Posterior cingulate gyrus (tissue), 11 donors: ENCODE measurements around the gene NLN.
"Not testable (repeated sequence)": the region's sequence is repeated elsewhere in the genome, so short reads cannot be mapped to it uniquely, and the experiment has no call there.

Experiments
- DNase-seq, 10 donors: peaks; one replicate each; pipeline versions ENCODE4 v3.0.0 to v3.0.0-alpha.2; 2020 to 2021; ENCODE audit warnings: mixed read lengths in 3 of 10
- intact Hi-C: fragments of 100-400 bp; cut with DNase I; formaldehyde crosslinking; loops from one replicate; pipeline ENCODE4 v1.15.1; 2023

The NLN gene

GRCh38 chr5:65802820-65803219, 80.8 kb downstream of the NLN start:
- intact Hi-C loops, result no loop called here
- DNase-seq, result no peak

GRCh38 chr5:65803699-65804391, 81.8 kb downstream of the NLN start:
- intact Hi-C loops, result no loop called here
- DNase-seq, result no peak

- no peak for DNase-seq
- intact Hi-C loops, result no loop called here
These were observed 83.1 kb downstream of the NLN start for GRCh38 chr5:65805089-65805488.

GRCh38 chr5:65807494-65807893, 85.5 kb downstream of the NLN start:
- DNase-seq, intact Hi-C loops: not testable (repeated sequence)

- DNase-seq, result no peak
- intact Hi-C loops, result no loop called here
These were observed 86.3 kb downstream of the NLN start for GRCh38 chr5:65808251-65808741.

GRCh38 chr5:65808818-65809217, 86.8 kb downstream of the NLN start:
- intact Hi-C loops, result no loop called here
- DNase-seq, result no peak

- DNase-seq, result peak; percentile 41 to 95 (median 66)
- intact Hi-C loops, result no loop called here
These were observed 88.0 kb downstream of the NLN start for GRCh38 chr5:65809817-65810531.

- no peak for DNase-seq
- intact Hi-C loops, result no loop called here
These were observed 89.0 kb downstream of the NLN start for GRCh38 chr5:65811004-65811403.

- no peak for DNase-seq
- intact Hi-C loops, result no loop called here
These were observed 89.9 kb downstream of the NLN start for GRCh38 chr5:65811885-65812284.

- intact Hi-C loops, result no loop called here
- DNase-seq, result no peak
These were observed 90.6 kb downstream of the NLN start for GRCh38 chr5:65812648-65813047.

- intact Hi-C loops, result no loop called here
These were observed 91.2 kb downstream of the NLN start for GRCh38 chr5:65813174-65813573.

GRCh38 chr5:65815161-65815560, 93.2 kb downstream of the NLN start:
- no peak for DNase-seq
- intact Hi-C loops, result loop anchor here (5.0 kb wide), 1 partner anchor 112 kb away; the partner anchor contains the start of gene ERBIN

More at GRCh38 chr5:65813174-65813573, 91.2 kb downstream of the NLN start:
- no peak for DNase-seq

GRCh38 chr5:65816729-65817128, 94.7 kb downstream of the NLN start:
- no peak for DNase-seq
- intact Hi-C loops, result loop anchor here (5.0 kb wide), 1 partner anchor 111 kb away; the partner anchor contains the start of gene ERBIN

- DNase-seq, result no peak
- intact Hi-C loops, result loop anchor here (5.0 kb wide), 1 partner anchor 109 kb away; the partner anchor contains the start of gene ERBIN
These were observed 95.9 kb downstream of the NLN start for GRCh38 chr5:65817931-65818330.

GRCh38 chr5:65818592-65818991, 96.6 kb downstream of the NLN start:
- intact Hi-C loops, result loop anchor here (5.0 kb wide), 1 partner anchor 109 kb away; the partner anchor contains the start of gene ERBIN
- DNase-seq, result peak in 8 of 10 donors; percentile 23 to 95 (median 70)

- no peak for DNase-seq
- intact Hi-C loops, result loop anchor here (5.0 kb wide), 1 partner anchor 108 kb away; the partner anchor contains the start of gene ERBIN
These were observed 97.4 kb downstream of the NLN start for GRCh38 chr5:65819215-65819904.

- intact Hi-C loops, result loop anchor here (5.0 kb wide), 1 partner anchor 107 kb away; the partner anchor contains the start of gene ERBIN
- no peak for DNase-seq
These were observed 97.9 kb downstream of the NLN start for GRCh38 chr5:65819905-65820240.

- no peak for DNase-seq
- intact Hi-C loops, result no loop called here
These were observed 98.4 kb downstream of the NLN start for GRCh38 chr5:65820373-65820772.

- intact Hi-C loops, result no loop called here
- DNase-seq, result no peak
These were observed 100.0 kb downstream of the NLN start for GRCh38 chr5:65821966-65822365.

GRCh38 chr5:65822710-65823109, 100.7 kb downstream of the NLN start:
- no peak for DNase-seq
- intact Hi-C loops, result no loop called here

- intact Hi-C loops, result no loop called here
- no peak for DNase-seq
These were observed 101.2 kb downstream of the NLN start for GRCh38 chr5:65823204-65823603.
